Left ventricle myocardium inferior (tissue), 1 donor: ENCODE results near the gene CREB3. TPM values are rescaled to one million over a fixed set of nuclear protein-coding genes. Genes with fewer than 3 reads are reported as not detected.

Experiments used
- DNase-seq: peaks from one replicate; pipeline ENCODE4 v3.0.0-alpha.2; 2020
- H3K27ac ChIP-seq: fragments of 200-600 bp; replicated peaks from 2 replicates; pipeline ENCODE4 v1.8.0; 2021
- H3K27me3 ChIP-seq: fragments of 200-600 bp; 2 replicates; pipeline ENCODE4 v1.8.0; 2021; ENCODE audit warnings: low read depth
- H3K36me3 ChIP-seq: fragments of 200-600 bp; 2 replicates; pipeline ENCODE4 v1.8.0; 2021
- H3K4me1 ChIP-seq: fragments of 200-600 bp; 2 replicates; pipeline ENCODE4 v1.8.0; 2021
- H3K4me3 ChIP-seq: fragments of 200-600 bp; 2 replicates; pipeline ENCODE4 v1.8.0; 2021; ENCODE audit warnings: mild to moderate bottlenecking, moderate library complexity
- H3K9me3 ChIP-seq: fragments of 200-600 bp; replicated peaks from 2 replicates; pipeline ENCODE4 v1.8.0; 2021
- intact Hi-C: fragments of 100-400 bp; cut with micrococcal nuclease; formaldehyde crosslinking; loops from one replicate; pipeline ENCODE4 v1.11.0; 2022
- total RNA-seq: library from RNA; stranded (reverse); fragmentation: NEBNext Ultra II Directional; extraction: Animal tissue kit (Norgen Biotek cat#: 25700); gene quantifications from one replicate; pipeline ENCODE4 v1.2.1, GENCODE V29; 2021
- TF ChIP-seq, protein P1 (sequence below): fragments of 200-600 bp; IDR thresholded peaks from 2 replicates; pipeline ENCODE4 v1.8.0; 2021; ENCODE audit warnings: antibody characterized with exemption, mild to moderate bottlenecking, borderline replicate concordance
- donor health status: DM: no; HTN: yes; CAD: no; lungs with severe emphysema.

The CREB3 gene
- total RNA-seq, 1 donor from 2014 or later = 20.6 TPM

- Histone ChIP-seq H3K27me3 (no peaks in the 10 kb centered on the region), H3K4me3 (no peak overlapping the region), H3K4me1 (peaks cover 29% of the 10 kb centered on the region), H3K9me3 (no peaks in the 10 kb centered on the region), H3K27ac (no peak overlapping the region), H3K36me3 (peaks cover 74% of the 10 kb centered on the region)
- TF ChIP-seq, protein P1, sequence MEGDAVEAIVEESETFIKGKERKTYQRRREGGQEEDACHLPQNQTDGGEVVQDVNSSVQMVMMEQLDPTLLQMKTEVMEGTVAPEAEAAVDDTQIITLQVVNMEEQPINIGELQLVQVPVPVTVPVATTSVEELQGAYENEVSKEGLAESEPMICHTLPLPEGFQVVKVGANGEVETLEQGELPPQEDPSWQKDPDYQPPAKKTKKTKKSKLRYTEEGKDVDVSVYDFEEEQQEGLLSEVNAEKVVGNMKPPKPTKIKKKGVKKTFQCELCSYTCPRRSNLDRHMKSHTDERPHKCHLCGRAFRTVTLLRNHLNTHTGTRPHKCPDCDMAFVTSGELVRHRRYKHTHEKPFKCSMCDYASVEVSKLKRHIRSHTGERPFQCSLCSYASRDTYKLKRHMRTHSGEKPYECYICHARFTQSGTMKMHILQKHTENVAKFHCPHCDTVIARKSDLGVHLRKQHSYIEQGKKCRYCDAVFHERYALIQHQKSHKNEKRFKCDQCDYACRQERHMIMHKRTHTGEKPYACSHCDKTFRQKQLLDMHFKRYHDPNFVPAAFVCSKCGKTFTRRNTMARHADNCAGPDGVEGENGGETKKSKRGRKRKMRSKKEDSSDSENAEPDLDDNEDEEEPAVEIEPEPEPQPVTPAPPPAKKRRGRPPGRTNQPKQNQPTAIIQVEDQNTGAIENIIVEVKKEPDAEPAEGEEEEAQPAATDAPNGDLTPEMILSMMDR = no peak
- no peak for DNase-seq
- intact Hi-C loops = no loop called here
These were observed 9.0 kb upstream of the CREB3 start for GRCh38 chr9:35723426-35723825.

- H3K36me3 ChIP-seq = peaks cover 72% of the 10 kb centered on the region
- TF ChIP-seq, protein P1 = no peak
- H3K4me1 ChIP-seq = peaks cover 34% of the 10 kb centered on the region
These were observed 8.6 kb upstream of the CREB3 start for GRCh38 chr9:35723908-35724307.

DNA sequence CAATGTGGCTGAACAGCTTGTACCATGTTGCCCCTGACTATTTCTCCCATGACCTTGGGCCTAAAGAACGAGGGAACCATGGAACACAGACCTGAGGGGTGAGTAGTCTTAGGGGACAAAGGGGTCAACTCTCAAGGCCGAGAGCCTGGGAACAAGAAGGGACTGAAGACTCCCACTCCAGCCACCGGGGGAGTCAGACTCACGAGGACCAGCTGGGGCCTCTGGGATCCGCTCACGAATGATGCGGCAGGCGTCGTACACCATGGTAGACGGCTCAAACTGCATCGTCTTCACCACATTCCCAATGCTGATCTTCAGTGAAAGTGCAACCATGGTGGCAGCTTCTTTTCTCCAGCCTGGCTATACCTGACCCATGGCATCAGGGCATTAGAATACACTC, 7.1 kb upstream of the CREB3 start:
- TF ChIP-seq, protein P1 = no peak
- Histone ChIP-seq H3K9me3 (no peaks in the 10 kb centered on the region), H3K36me3 (peaks cover 60% of the 10 kb centered on the region), H3K27ac (no peak overlapping the region), H3K4me1 (peaks cover 49% of the 10 kb centered on the region), H3K27me3 (no peaks in the 10 kb centered on the region), H3K4me3 (no peak overlapping the region)
- intact Hi-C loops = no loop called here
- DNase-seq = no peak

More at GRCh38 chr9:35723908-35724307, 8.6 kb upstream of the CREB3 start:
- Histone ChIP-seq H3K4me3 (no peak overlapping the region), H3K27ac (no peak overlapping the region), H3K27me3 (no peaks in the 10 kb centered on the region), H3K9me3 (no peaks in the 10 kb centered on the region)
- intact Hi-C loops = no loop called here
- no peak for DNase-seq

DNA sequence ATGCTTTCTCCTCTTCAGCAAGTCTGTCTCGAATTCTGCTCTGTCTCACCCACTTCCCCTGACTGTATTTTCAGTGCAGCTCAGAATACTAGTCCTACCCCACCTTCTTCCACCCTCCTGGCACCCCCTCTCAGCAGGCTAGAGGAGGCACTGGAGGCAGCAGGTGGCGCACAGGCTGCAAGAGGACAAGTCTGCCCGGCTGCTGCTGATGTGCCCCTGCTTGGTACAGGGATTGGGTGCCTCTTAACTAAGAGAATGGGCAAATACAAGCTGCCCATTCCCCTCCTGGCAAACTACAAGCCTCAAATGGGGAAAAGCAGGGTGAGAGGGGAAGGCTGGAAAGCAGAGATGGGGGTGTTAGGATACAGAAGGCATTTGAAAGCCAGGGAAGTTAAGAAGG, 5.5 kb upstream of the CREB3 start:
- Histone ChIP-seq H3K9me3 (no peaks in the 10 kb centered on the region), H3K4me3 (peak overlapping the region; percentile 82), H3K36me3 (peaks cover 45% of the 10 kb centered on the region), H3K4me1 (peaks cover 64% of the 10 kb centered on the region), H3K27ac (peak overlapping the region; percentile 99), H3K27me3 (no peaks in the 10 kb centered on the region)
- TF ChIP-seq, protein P1 = peak; percentile 37
- intact Hi-C loops = no loop called here
- no peak for DNase-seq

GRCh38 chr9:35727676-35728040, 4.8 kb upstream of the CREB3 start:
- intact Hi-C loops = no loop called here
- Histone ChIP-seq H3K4me1 (peaks cover 66% of the 10 kb centered on the region), H3K4me3 (peak overlapping the region; percentile 82), H3K27me3 (no peaks in the 10 kb centered on the region), H3K27ac (peak overlapping the region; percentile 99), H3K36me3 (peaks cover 37% of the 10 kb centered on the region), H3K9me3 (no peaks in the 10 kb centered on the region)
- DNase-seq = no peak
- TF ChIP-seq, protein P1 = no peak
